A549 (cell line): Measurements from ENCODE around the gene MAST3. TPM values are rescaled to one million over a fixed set of nuclear protein-coding genes. Genes with fewer than 3 reads are reported as not detected.

Source experiments
- ATAC-seq, 2 experiments: fragments of 200-7000 bp in 1 of 2; fragments of >200 bp in 1 of 2; cut with Nextera tagmentation in 1 of 2; cut with Tn5 transposase in 1 of 2; 3 replicates each; pipeline versions ENCODE4 v1.8.0 to v1.9.1; 2018 to 2020; ENCODE audit warnings: mild to moderate bottlenecking in 1 of 2, moderate library complexity in 1 of 2
- CTCF ChIA-PET: fragments of 300-600 bp; sonication (Branson Sonifier 250); formaldehyde crosslinking; extraction: SDS; loops from one replicate; lab custom pipeline; 2021; ENCODE audit warnings: antibody characterized with exemption, inconsistent platforms; lab: Yijun Ruan, JAX
- POLR2A ChIA-PET: fragments of 350-600 bp; formaldehyde crosslinking; extraction: SDS; loops from one replicate; lab custom pipeline; 2021; ENCODE audit warnings: antibody characterized with exemption, inconsistent platforms; lab: Yijun Ruan, JAX
- DNase-seq, 2 experiments: peaks; one replicate each; pipeline versions ENCODE4 v3.0.0 to v3.0.0-alpha.2; 2011 to 2016; ENCODE audit warnings: low read depth in 1 of 2, low spot score in 1 of 2
- FAIRE-seq: peaks from 2 replicates; lab custom pipeline; 2011; peaks lifted over from hg19 to GRCh38; lab: Jason Lieb, UNC
- H3K27ac ChIP-seq, 2 experiments: fragments of >200 bp; sonication (Bioruptor Twin); formaldehyde crosslinking; 3 replicates each; pipeline ENCODE4 v1.5.1; 2016 to 2017
- H3K4me1 ChIP-seq: fragments of >200 bp; sonication (Bioruptor Twin); formaldehyde crosslinking; 3 replicates; pipeline ENCODE4 v1.6.1; 2016
- H3K4me2 ChIP-seq: fragments of >200 bp; sonication (Bioruptor Twin); formaldehyde crosslinking; 3 replicates; pipeline ENCODE4 v1.6.1; 2016
- H3K4me3 ChIP-seq: fragments of >200 bp; sonication (Bioruptor Twin); formaldehyde crosslinking; 3 replicates; pipeline ENCODE4 v1.5.1; 2016
- H3K9me3 ChIP-seq: fragments of >200 bp; sonication (Bioruptor Twin); formaldehyde crosslinking; 3 replicates; pipeline ENCODE4 v1.6.1; 2016
- CBX2 ChIP-seq: fragments of 200-600 bp; sonication (generic); IDR thresholded peaks from 2 replicates; pipeline ENCODE4 v1.6.1; 2016; ENCODE audit warnings: low read depth, mild to moderate bottlenecking, borderline replicate concordance
- EP300 ChIP-seq, 2 experiments: fragments of >200 bp; sonication (Bioruptor Twin); formaldehyde crosslinking; IDR thresholded peaks; 2 replicates in 1 of 2; 3 replicates in 1 of 2; pipeline ENCODE4 v1.6.1; 2016 to 2017
- ESRRA ChIP-seq: fragments of 150-350 bp; IDR thresholded peaks from 2 replicates; pipeline ENCODE4 v1.6.1; 2014; ENCODE audit warnings: mild to moderate bottlenecking, low read length, borderline replicate concordance
- GATA3 ChIP-seq: IDR thresholded peaks from 2 replicates; pipeline ENCODE4 v1.6.1; 2012; ENCODE audit warnings: borderline replicate concordance
- HDAC2 ChIP-seq: fragments of 200-600 bp; sonication (generic); IDR thresholded peaks from 2 replicates; pipeline ENCODE4 v1.6.1; 2016
- HEYL ChIP-seq: fragments of 250-450 bp; sonication (Bioruptor Pico); IDR thresholded peaks from 2 replicates; pipeline ENCODE4 v1.8.0; 2021; ENCODE audit warnings: mild to moderate bottlenecking, moderate library complexity
- HOXB13 ChIP-seq: fragments of 250-450 bp; sonication (Bioruptor Pico); IDR thresholded peaks from 2 replicates; pipeline ENCODE4 v1.5.0; 2020; ENCODE audit warnings: low read depth, mild to moderate bottlenecking, moderate library complexity
- HOXB5 ChIP-seq: fragments of 250-450 bp; sonication (Bioruptor Pico); IDR thresholded peaks from 2 replicates; pipeline ENCODE4 v1.5.0; 2020; ENCODE audit warnings: mild to moderate bottlenecking, moderate library complexity
- JUN ChIP-seq, 2 experiments: fragments of >200 bp; sonication (Bioruptor Twin); formaldehyde crosslinking; IDR thresholded peaks; 2 replicates in 1 of 2; 3 replicates in 1 of 2; pipeline ENCODE4 v1.6.1; 2016 to 2017
- MAZ ChIP-seq: fragments of 150-350 bp; IDR thresholded peaks from 2 replicates; pipeline ENCODE4 v1.6.1; 2014; ENCODE audit warnings: antibody characterized with exemption, low read depth, low read length, borderline replicate concordance
- MYC ChIP-seq: IDR thresholded peaks from 2 replicates; pipeline ENCODE4 v1.6.1; 2012; ENCODE audit warnings: mild to moderate bottlenecking, inconsistent platforms, low read length, improper control_type of control experiment, borderline replicate concordance
- NFE2L2 ChIP-seq: fragments of 150-350 bp; conservative IDR thresholded peaks from 2 replicates; pipeline ENCODE4 v1.6.1; 2014; ENCODE audit warnings: low read length
- NR3C1 ChIP-seq: fragments of >200 bp; sonication (Bioruptor Twin); formaldehyde crosslinking; IDR thresholded peaks from 3 replicates; pipeline ENCODE4 v1.6.1; 2017
- POLR2A ChIP-seq: IDR thresholded peaks from 2 replicates; pipeline ENCODE4 v1.6.1; 2012; ENCODE audit warnings: mild to moderate bottlenecking, low read length
- RARB ChIP-seq: fragments of 250-450 bp; sonication (Bioruptor Pico); IDR thresholded peaks from 2 replicates; pipeline ENCODE4 v1.8.0; 2021; ENCODE audit warnings: mild to moderate bottlenecking, moderate library complexity
- RCOR1 ChIP-seq: fragments of 150-350 bp; IDR thresholded peaks from 2 replicates; pipeline ENCODE4 v1.6.1; 2014; ENCODE audit warnings: antibody characterized with exemption, low read length, low read depth
- SMC3 ChIP-seq: fragments of >200 bp; sonication (Bioruptor Twin); formaldehyde crosslinking; IDR thresholded peaks from 3 replicates; pipeline ENCODE4 v1.6.1; 2018; ENCODE audit warnings: inconsistent platforms
- SREBF2 ChIP-seq: fragments of 450-650 bp; IDR thresholded peaks from 2 replicates; pipeline ENCODE4 v1.6.1; 2014; ENCODE audit warnings: mild to moderate bottlenecking, moderate library complexity
- ZFP36 ChIP-seq: fragments of 450-650 bp; IDR thresholded peaks from 2 replicates; pipeline ENCODE4 v1.6.1; 2014; ENCODE audit warnings: borderline replicate concordance; ENCODE audit not compliant: partially characterized antibody
- ZSCAN20 ChIP-seq: fragments of 250-450 bp; sonication (Bioruptor Pico); IDR thresholded peaks from 2 replicates; pipeline ENCODE4 v1.8.0; 2022; ENCODE audit warnings: mild to moderate bottlenecking, moderate library complexity
- WGBS: methylation state at CpG from one replicate; pipeline ENCODE4 v1.1.6; 2017; ENCODE audit errors: missing lambda C conversion rate; 5-methylcytosine and 5-hydroxymethylcytosine counted together
- polyA plus RNA-seq, 4 experiments: library from polyadenylated mRNA; depleted of rRNA in 3 of 4; stranded (reverse); fragments of >200 nt; fragmentation: RNase III in 1 of 4; extraction: RNeasy Plus Mini Kit Qiagen cat#74134 plus additional on column Dnase treatment in 1 of 4; gene quantifications; 2 replicates in 3 of 4; 3 replicates in 1 of 4; pipeline ENCODE4 v1.2.3, GENCODE V29; 2011 to 2017
- TF ChIP-seq, protein P1 (sequence below): fragments of 150-350 bp; IDR thresholded peaks from 2 replicates; pipeline ENCODE4 v1.6.1; 2014; ENCODE audit warnings: low read depth, mild to moderate bottlenecking, low read length
- TF ChIP-seq, protein P2 (sequence below): IDR thresholded peaks from 2 replicates; pipeline ENCODE4 v1.6.1; 2012
- TF ChIP-seq, protein P3 (sequence below): fragments of >200 bp; sonication (Bioruptor Twin); formaldehyde crosslinking; IDR thresholded peaks from 3 replicates; pipeline ENCODE4 v1.6.1; 2016
- TF ChIP-seq, protein P4 (sequence below): IDR thresholded peaks from 2 replicates; pipeline ENCODE4 v1.6.1; 2012
- TF ChIP-seq, protein P5 (sequence below): fragments of 250-450 bp; sonication (Bioruptor Pico); IDR thresholded peaks from 2 replicates; pipeline ENCODE4 v1.5.0; 2021; ENCODE audit warnings: mild to moderate bottlenecking, moderate library complexity, borderline replicate concordance

The MAST3 gene
- polyA plus RNA-seq, 2 of the 4 experiments (the other 2 are of a cell fraction): 1.3 to 2.5 TPM

DNA sequence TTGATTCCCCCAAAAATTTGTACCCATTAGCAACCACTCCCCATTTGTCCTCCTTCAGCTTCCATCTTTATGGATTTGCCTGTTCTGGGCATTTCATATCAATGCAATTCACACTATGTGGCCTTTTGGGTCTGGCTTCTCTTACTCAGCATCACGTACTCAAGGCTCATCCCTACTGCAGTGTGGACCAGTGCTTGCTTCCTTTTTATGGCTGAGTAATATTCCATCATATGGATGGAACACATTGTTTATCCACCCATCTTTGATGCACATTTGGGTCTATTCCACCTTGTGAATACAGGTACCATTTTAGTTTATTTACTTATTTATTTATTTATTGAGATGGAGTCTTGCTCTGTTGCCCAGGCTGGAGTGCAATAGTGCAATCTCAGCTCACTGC is 42.9 kb downstream of the MAST3 start (continued):
- TF ChIP-seq, protein P1, sequence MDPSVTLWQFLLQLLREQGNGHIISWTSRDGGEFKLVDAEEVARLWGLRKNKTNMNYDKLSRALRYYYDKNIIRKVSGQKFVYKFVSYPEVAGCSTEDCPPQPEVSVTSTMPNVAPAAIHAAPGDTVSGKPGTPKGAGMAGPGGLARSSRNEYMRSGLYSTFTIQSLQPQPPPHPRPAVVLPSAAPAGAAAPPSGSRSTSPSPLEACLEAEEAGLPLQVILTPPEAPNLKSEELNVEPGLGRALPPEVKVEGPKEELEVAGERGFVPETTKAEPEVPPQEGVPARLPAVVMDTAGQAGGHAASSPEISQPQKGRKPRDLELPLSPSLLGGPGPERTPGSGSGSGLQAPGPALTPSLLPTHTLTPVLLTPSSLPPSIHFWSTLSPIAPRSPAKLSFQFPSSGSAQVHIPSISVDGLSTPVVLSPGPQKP: no peak
- no peak for TF ChIP-seq HOXB13 (CRISPR knock-in tag)

DNA sequence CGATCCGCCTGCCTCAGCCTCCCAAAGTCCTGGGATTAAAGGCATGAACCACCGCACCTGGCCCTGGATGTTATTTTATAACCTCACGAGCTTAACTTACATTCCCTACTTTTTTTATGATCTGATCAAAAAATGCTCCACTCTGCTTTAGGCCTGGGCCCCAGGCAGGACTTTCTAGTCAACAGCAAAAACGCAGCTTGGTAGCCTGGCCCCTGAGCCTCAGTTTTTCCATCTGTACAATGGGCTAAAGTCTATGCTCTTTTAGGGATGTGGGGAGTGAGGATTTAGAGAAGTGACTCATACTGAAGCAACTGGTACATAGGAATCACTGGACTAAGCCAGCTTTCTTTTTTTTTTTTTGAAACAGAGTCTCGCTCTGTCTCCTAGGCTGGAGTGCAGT is 43.5 kb downstream of the MAST3 start:
- ChIA-PET POLR2A (no interaction called here), CTCF (interaction anchor here (0.9 to 1.3 kb wide), 4 partner anchors 12 to 112 kb away, joined by 3 read pairs; no protein-coding TSS in a partner anchor)
- DNase-seq (no peak), FAIRE-seq (no peak), ATAC-seq (no peak)
- Histone ChIP-seq H3K4me2 (no peak overlapping the region), H3K4me3 (no peak overlapping the region), H3K4me1 (0 out of 3 replicates have a peak, but pooled peaks cover 4% of the 10 kb centered on the region), H3K27ac (no peak overlapping the region), H3K9me3 (no peaks in the 10 kb centered on the region)
- 95% methylated on average over 6 of the region's 6 CpGs for WGBS
- TF ChIP-seq HEYL (CRISPR knock-in tag) (no peak), SREBF2 (no peak), HOXB5 (CRISPR knock-in tag) (no peak), RCOR1 (no peak), HDAC2 (no peak), RARB (no peak), SMC3 (no peak), JUN (IDR thresholded peaks at IDR 0.05) (no peak), ESRRA (no peak)

DNA sequence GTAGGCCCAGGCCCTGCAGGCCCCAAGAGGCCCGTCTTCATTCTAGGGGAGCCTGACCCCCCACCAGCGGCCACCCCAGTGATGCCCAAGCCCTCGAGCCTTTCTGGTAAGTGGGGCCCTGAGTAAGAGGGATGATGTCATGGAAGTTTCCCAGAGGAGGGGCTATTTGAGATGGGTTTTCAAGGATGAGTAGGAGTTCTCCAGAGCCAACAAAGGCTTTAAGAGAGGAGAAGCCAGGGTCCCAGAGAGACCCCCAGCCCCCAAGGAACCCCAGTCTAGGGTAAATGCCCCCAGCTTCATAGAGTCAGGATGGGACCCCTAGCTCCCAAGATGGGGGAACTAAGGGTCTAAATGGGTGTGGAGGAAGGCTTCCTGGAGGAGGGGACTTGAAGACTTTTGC is 46.3 kb downstream of the MAST3 start:
- ATAC-seq (no peak), FAIRE-seq (no peak), DNase-seq (no peak)
- no CpG with 5 or more reads among the region's 3 CpGs for WGBS
- H3K9me3 ChIP-seq: no peaks in the 10 kb centered on the region
- H3K4me1 ChIP-seq: no peaks in the 10 kb centered on the region
- H3K4me3 ChIP-seq: no peak overlapping the region
- ChIA-PET POLR2A (no interaction called here), CTCF (interaction anchor here (1.4 kb wide), 1 partner anchor 8 kb away, joined by 6 read pairs; the partner anchor contains the start of gene PIK3R2)
- H3K4me2 ChIP-seq: no peak overlapping the region
- no peak overlapping the region for H3K27ac ChIP-seq
- TF ChIP-seq, protein P2, sequence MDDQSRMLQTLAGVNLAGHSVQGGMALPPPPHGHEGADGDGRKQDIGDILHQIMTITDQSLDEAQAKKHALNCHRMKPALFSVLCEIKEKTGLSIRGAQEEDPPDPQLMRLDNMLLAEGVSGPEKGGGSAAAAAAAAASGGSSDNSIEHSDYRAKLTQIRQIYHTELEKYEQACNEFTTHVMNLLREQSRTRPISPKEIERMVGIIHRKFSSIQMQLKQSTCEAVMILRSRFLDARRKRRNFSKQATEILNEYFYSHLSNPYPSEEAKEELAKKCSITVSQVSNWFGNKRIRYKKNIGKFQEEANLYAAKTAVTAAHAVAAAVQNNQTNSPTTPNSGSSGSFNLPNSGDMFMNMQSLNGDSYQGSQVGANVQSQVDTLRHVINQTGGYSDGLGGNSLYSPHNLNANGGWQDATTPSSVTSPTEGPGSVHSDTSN: no peak
- TF ChIP-seq GATA3 (no peak), EP300 (IDR thresholded peaks at IDR 0.05) (no peak), ZFP36 (peak; percentile 54), NR3C1 (no peak), ZSCAN20 (no peak), SMC3 (no peak)
- TF ChIP-seq, protein P3, sequence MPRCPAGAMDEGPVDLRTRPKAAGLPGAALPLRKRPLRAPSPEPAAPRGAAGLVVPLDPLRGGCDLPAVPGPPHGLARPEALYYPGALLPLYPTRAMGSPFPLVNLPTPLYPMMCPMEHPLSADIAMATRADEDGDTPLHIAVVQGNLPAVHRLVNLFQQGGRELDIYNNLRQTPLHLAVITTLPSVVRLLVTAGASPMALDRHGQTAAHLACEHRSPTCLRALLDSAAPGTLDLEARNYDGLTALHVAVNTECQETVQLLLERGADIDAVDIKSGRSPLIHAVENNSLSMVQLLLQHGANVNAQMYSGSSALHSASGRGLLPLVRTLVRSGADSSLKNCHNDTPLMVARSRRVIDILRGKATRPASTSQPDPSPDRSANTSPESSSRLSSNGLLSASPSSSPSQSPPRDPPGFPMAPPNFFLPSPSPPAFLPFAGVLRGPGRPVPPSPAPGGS: no peak

DNA sequence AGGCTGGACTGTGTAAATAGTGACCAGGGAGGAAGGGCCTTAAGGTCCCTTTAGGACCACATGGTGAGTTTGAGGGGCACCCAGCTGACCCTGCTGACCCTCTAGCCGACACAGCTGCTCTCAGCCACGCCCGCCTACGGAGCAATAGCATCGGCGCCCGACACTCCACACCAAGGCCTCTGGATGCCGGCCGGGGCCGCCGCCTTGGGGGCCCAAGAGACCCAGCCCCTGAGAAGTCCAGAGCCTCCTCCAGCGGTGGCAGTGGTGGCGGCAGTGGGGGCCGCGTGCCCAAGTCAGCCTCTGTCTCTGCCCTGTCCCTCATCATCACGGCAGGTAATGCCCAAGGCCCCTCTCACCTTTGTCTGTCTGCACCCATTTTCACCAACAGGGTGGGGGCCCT is 46.8 kb downstream of the MAST3 start:
- no peaks in the 10 kb centered on the region for H3K9me3 ChIP-seq
- H3K27ac ChIP-seq: no peak overlapping the region
- FAIRE-seq (no peak), DNase-seq (no peak), ATAC-seq (no peak)
- H3K4me1 ChIP-seq: no peaks in the 10 kb centered on the region
- ChIA-PET POLR2A (no interaction called here), CTCF (interaction anchor here (1.0 to 1.5 kb wide), 3 partner anchors 36 to 108 kb away, joined by 3 read pairs; no protein-coding TSS in a partner anchor)
- H3K4me2 ChIP-seq: no peak overlapping the region
- WGBS: 100% methylated on average over 2 of the region's 16 CpGs
- H3K4me3 ChIP-seq: no peak overlapping the region
- TF ChIP-seq POLR2A (no peak), MAZ (no peak), MYC (no peak), CBX2 (no peak), NFE2L2 (no peak)
- TF ChIP-seq, protein P4, sequence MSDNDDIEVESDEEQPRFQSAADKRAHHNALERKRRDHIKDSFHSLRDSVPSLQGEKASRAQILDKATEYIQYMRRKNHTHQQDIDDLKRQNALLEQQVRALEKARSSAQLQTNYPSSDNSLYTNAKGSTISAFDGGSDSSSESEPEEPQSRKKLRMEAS: no peak
- TF ChIP-seq, protein P5, sequence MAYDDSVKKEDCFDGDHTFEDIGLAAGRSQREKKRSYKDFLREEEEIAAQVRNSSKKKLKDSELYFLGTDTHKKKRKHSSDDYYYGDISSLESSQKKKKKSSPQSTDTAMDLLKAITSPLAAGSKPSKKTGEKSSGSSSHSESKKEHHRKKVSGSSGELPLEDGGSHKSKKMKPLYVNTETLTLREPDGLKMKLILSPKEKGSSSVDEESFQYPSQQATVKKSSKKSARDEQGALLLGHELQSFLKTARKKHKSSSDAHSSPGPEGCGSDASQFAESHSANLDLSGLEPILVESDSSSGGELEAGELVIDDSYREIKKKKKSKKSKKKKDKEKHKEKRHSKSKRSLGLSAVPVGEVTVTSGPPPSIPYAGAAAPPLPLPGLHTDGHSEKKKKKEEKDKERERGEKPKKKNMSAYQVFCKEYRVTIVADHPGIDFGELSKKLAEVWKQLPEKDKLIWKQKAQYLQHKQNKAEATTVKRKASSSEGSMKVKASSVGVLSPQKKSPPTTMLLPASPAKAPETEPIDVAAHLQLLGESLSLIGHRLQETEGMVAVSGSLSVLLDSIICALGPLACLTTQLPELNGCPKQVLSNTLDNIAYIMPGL (CRISPR knock-in tag): no peak
